HG03571 (cell line): Measurements from ENCODE around the gene NQO1.

Experiments used
- ATAC-seq: cut with Tn5 transposase; IDR thresholded peaks from one replicate; pipeline ENCODE4 v1.9.1; 2021; ENCODE audit not compliant: unreplicated experiment

The NQO1 gene

DNA sequence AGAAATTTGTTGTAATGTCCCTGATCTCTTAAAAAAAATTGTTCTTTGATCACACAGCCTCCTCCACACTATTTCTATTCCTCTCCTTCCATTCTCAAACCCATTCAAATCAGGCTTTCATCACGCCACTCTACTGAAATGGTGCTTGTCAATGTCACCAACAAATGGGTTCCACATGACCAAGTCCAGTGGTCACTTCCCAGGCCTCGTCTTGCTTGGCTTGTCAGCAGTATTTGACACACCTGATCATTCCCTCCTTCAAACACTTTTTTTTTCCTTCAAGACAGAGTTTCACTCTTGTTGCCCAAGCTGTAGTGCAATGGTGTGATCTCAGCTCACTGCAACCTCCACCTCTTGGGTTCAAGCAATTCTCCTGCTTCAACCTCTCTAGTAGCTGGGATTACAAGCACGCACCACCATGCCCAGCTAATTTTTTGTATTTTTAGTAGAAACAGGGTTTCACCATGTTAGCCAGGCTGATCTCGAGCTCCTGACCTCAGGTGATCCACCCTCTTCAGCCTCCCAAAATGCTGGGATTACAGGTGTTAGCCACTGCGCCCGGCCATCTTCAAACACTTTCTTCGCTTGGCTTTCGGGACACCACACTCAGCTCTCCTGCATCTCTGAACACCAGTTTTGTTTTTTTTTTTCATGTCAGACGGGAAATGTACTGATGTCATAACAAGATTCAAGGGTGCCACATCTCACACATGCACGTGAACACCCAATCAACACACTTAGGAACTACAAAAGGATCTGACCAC, 18.3 kb downstream of the NQO1 start:
- no peak for ATAC-seq

GRCh38 chr16:69706975-69707340, 19.4 kb downstream of the NQO1 start:
- no peak for ATAC-seq

- ATAC-seq = no peak
Observed at GRCh38 chr16:69706256-69706974, 19.9 kb downstream of the NQO1 start.

- ATAC-seq = no peak
Observed at GRCh38 chr16:69703638-69704037, 22.7 kb downstream of the NQO1 start.

GRCh38 chr16:69701866-69702265, 24.5 kb downstream of the NQO1 start:
- no peak for ATAC-seq

- ATAC-seq = no peak
Observed at GRCh38 chr16:69701452-69701851, 24.9 kb downstream of the NQO1 start.

GRCh38 chr16:69699915-69700314, 26.4 kb downstream of the NQO1 start:
- no peak for ATAC-seq

DNA sequence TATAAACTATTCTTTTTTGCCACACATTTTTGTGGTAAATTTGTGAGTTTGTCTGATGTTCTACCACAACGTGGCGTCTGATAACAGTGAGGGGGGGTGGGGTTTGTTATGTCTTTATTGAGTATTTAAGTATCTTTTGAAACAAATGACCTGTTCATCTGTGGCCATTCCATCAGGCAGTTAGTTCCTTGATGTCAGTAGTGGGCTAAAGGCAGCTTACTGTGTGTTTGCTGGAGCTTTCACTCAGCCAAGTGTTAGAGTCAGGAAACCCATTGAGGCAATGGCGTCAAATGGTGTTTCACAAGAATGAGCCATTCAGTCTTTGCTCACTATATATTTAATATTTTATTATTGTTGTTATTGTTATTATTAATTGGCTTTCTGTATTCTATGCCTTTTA, 28.0 kb downstream of the NQO1 start:
- ATAC-seq = no peak

GRCh38 chr16:69693916-69694315, 32.4 kb downstream of the NQO1 start:
- no peak for ATAC-seq

DNA sequence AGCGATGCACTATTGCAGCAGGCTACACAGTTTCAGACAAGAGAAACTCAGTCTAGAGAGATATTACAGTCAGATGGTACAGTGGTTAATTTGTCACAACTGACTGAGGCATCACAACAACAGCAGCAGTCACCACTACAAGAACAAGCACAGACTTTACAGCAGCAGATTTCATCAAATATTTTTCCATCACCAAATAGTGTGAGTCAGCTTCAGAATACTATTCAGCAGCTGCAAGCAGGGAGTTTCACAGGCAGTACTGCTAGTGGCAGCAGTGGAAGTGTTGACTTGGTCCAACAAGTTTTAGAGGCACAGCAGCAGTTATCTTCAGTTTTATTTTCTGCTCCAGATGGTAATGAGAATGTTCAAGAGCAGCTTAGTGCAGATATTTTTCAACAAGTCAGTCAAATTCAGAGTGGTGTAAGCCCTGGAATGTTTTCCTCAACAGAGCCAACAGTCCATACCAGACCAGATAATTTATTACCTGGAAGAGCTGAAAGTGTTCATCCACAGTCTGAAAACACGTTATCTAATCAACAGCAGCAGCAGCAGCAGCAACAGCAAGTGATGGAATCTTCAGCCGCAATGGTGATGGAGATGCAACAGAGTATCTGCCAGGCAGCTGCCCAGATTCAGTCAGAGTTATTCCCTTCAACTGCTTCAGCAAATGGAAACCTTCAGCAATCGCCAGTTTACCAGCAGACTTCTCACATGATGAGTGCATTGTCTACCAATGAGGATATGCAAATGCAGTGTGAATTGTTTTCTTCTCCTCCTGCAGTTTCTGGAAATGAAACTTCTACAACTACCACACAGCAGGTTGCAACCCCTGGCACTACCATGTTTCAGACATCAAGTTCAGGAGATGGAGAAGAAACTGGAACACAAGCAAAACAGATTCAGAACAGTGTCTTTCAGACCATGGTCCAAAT, 34.1 kb downstream of the NQO1 start:
- no peak for ATAC-seq

DNA sequence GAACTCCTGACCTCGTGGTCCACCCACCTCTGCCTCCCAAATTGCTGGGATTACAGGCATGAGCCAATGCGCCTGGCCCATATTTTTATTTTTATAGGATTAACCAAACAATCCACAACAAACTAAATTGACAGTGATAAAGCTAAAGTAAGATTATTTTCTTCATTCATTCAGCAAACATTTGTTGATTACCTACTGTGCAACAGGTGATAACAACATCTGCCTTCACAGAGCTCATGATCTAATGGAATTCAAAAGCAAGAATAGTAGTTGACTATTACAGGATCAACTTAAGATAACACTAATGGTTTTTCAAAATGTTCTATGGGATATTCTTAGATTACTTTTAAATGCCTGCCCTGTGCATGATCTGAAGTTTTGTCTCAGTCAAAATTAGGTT, 37.8 kb downstream of the NQO1 start:
- no peak for ATAC-seq

GRCh38 chr16:69680358-69680757, 46.0 kb downstream of the NQO1 start:
- no peak for ATAC-seq

DNA sequence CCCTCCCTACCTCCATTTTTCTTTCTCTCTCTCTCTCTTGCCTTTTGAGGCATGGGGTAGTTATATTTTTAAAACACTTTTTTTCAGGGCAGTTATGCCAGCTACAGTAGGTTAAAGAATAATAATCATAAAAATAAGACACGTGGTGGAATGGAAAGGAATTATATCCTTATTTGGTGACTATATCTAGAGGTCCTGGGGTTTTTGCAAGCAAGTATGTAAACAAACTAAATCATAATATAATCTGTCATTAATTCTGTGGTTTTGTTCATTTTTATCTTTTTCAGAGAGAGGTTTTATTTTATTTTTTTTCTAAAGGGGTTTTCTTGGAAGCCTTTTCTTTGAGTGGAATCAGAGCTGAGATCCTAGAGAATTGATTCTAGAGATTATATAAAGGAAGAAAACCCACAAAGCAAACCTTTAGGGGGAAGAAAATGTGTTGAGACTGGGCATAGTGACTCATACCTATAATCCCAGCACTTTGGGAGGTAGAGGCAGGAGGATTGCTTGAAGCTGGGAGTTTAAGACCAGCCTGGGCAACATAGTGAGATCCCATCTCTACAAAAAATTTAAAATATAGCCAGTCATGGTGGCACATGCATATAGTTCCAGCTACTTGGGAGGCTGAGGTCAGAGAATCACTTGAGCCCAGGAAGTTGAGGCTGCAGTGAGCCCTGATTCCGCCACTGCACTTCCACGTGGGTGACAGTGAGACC, 53.2 kb downstream of the NQO1 start:
- no peak for ATAC-seq

DNA sequence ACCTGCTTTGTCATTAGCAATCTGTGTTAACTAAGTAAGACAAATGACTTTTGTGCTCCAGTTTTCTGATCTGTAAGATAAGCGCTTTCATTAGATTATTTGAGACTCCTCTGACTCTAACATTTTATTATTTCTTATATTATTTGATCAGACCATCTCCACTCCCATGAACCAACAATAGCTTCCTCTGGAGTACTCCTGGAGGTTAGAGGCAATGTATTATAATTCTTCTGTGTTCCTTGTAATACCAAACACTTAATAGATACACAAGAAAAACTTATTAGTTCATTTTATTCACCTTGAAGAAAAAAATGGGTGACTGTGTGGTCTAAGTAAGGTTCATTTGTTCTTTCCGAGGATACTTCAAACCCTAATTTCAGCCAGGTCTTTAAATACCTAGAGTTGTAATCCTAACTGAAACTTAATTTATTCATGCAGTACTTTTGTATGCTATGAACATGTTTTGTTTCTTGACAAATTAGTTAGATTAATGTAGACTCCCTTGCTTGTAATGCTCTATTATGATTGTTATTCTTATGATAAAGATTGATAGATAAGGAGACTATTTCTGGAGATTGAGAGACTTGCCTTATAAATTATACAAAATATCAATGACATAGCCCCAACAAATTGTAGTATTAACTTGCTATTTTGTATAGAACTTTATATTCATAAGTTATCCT, 53.9 kb downstream of the NQO1 start:
- ATAC-seq = no peak

DNA sequence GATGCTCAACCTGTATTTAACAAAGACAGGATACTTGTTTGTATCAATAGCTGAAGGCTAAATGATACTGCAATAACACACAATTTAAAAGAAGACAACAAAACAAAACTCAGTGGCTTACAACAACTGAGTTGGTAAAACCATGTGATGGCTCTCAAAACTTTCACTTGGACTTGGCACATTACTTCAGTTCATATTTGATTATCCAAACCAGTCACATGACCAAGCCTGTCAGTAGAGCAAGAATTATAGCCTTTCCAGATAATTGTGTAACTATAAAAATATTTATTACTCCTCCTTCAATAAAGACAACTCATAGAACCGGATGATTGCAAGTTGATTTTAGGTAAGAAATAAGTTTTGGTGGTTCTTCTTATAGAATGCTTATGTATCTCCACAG, 56.8 kb downstream of the NQO1 start:
- ATAC-seq = no peak

DNA sequence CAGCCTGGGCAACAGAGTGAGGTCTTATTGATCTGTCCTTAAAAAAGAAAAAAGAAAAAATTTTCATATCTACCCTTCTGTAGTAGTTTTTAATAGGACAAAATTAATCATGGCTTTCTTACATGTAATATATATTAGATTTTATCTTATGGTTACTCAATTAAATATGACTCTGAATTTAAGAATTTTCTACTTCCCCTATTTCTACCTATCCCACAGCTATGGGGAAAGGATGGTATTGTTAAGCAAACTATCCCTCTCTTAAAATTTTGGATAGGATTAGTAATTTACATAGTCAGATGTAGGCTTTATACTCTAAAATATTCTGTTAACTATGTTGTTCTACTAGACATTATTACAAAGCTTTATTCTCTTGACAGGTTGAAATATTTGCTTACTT, 62.5 kb downstream of the NQO1 start:
- ATAC-seq = no peak

- ATAC-seq = no peak
Observed at GRCh38 chr16:69662901-69663300, 63.5 kb downstream of the NQO1 start.

DNA sequence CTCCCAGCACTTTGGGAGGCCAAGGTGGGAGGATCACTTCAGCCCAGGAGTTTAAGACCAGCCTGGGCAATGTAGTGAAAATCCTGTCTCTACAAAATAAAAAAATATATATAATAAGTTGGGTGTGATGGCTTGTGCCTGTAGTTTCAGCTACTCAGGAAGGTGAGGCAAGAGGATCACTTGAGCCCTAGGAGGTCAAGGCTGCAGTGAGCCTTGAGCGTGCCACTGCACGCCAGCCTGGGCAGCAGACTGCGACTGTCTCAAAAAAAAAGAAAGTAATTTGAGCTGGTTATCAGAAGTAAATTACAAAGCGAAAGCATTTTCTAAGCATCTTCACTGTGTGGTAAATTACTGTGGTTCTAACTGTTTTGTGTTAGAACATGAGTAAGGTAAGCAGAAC, 66.2 kb downstream of the NQO1 start:
- no peak for ATAC-seq
